Erythroblast (primary cell): Measurements from ENCODE around the gene ZCCHC7.

Experiments
- GATA1 ChIP-seq: IDR thresholded peaks from 2 replicates; pipeline ENCODE4 v1.6.1; 2011; ENCODE audit warnings: low read depth, mild to moderate bottlenecking, control low read depth, low read length, moderate library complexity
- POLR2A ChIP-seq: IDR thresholded peaks from 2 replicates; pipeline ENCODE4 v1.6.1; 2011; ENCODE audit warnings: mild to moderate bottlenecking, low read length

- TF ChIP-seq POLR2A (no peak), GATA1 (no peak)
Observed at GRCh38 chr9:37148181-37148580, 27.8 kb downstream of the ZCCHC7 start.
